NCI-H526 treated with DMSO at 0.1 percent for 48 hours (cell line): Measurements from ENCODE around the gene TP63.

Experiments
- DNase-seq: peaks from one replicate; lab custom pipeline; 2025; lab: John Stamatoyannopoulos, UW

The TP63 gene

GRCh38 chr3:189683546-189684255 is 52.5 kb downstream of the TP63 start:
- DNase-seq = no peak

DNA sequence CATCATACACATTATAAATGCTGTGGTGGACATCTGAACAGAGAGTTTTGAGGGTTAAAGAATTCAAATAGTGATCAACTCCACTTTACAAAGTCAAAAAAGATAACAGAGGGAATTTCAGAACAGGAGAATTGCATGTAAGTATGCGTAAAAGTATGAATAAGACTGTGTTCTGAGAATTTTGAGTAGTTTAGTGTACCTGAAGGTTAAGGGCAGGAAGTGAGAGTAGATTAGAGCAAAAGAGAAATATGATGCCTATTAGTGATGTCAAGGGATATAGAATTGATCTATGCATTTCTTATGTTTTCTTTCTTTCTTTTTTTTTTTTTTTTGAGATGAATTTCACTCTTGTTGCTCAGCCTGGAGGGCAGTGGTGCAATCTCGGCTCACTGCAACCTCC is 53.1 kb downstream of the TP63 start:
- DNase-seq = no peak

DNA sequence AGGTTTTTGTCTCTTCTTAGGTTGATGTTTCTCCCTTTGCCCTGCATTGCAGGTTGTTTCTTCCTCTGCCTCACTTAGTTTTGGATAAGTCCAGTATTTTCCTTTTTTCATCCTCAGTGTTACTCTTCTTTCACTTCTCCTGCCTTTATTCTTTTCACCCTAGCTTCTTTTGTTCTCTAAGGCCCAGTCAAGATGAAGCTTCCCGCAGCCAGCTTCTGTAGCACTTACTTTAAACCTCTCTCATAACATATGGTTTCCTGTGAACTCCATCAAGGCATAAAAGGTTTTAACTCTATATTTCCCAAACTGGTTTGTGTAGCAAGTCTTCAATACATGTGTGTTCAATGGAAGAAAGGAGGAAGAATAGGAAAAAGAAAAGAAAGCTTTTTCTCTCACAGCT is 54.1 kb downstream of the TP63 start:
- no peak for DNase-seq

DNA sequence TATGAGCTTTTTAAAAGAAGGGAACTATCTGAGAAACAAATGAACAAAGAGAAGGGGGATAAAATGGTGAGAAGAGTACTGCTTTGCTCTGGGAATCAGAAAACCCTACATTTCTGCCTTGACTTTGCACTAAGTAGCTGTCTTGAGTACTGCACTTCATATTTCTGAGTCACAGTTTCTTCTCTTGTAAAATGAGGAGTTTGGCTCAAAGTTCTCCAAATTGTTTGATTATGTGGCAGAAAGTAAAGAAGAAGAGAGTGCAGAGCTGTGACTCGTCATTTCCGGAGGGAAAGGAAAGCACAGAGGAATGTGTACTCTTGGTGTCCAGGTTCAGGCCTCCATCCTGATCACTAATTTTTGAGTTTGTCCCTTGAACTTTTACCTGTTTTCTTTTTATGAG is 54.7 kb downstream of the TP63 start:
- DNase-seq = no peak

GRCh38 chr3:189687475-189687874 is 56.3 kb downstream of the TP63 start:
- no peak for DNase-seq

- no peak for DNase-seq
Measured at GRCh38 chr3:189688262-189688661, 57.1 kb downstream of the TP63 start.

- no peak for DNase-seq
Measured at GRCh38 chr3:189689625-189690024, 58.4 kb downstream of the TP63 start.

DNA sequence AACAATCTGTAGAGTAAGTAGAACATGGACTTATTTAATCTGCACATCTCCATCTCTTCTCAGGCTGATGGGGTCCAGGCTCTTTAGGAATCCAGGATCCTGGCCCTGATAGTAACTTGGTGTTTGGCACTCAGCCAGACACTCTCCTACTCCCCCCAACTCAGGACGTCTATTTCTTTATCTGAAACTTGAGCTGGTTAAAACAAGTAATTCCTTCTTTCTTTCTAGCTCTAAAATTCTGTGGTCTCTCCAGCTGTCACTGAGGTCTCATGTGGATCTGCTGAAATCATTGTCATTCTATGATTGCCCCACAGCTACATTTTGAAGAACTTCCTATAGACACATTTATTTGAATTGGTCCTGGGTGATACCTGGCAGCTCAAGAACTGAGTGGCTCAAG is 59.0 kb downstream of the TP63 start:
- DNase-seq = no peak

DNA sequence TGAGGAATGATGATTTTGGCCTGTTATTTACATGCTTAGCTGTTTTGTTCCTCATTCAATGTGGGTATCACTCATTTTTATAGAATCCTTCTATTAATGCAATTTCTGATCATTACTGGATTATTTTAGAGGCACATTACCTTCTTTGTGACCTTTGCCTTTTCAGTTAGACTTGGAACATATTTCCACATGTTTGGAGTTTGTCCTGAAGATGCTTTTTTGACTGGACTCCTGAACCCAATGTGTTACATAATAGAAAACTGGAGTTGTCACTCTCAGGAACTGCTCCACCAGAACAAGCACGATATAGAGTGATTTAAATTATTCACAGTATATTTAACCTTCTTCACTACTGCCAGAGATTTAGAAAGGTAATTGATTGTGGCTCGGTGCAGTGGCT is 59.5 kb downstream of the TP63 start:
- DNase-seq = no peak

DNA sequence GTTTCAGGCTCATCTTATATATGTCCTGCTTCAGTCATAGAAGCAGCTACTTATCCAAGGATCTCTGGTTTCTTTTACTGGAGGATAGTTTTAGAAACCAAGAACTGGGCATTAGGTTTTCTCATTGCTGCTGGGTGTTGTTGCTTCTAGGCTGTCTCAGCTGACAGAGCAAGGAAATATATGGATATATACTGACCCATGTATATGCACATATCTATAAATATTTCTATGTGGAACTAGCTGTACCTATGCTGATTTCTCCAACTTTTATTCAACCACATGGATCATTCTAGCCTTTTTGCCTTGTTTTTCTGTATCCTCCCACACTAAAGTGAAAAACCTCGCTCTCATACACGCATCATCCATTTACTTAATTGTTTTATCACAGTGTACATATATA is 64.2 kb downstream of the TP63 start:
- no peak for DNase-seq

DNA sequence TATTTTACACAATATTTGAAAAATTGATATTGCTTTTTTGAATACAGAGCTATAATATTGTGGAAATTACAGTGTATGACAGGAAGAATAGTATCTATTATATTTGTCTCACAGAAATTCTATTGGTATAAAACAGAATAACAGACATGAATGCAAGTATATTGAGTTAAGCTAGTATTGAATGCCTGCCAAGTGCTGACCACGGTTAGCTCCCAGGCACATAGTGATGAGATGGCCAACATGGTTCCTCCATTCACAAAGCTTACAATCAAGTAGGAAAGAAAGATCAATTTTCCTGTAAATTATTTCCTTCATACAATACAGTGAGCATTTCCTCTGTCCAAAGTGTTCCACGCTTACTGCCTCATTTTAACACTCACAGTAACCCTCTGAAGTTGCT is 67.6 kb downstream of the TP63 start:
- no peak for DNase-seq

GRCh38 chr3:189699885-189700284 is 68.7 kb downstream of the TP63 start:
- DNase-seq = no peak

GRCh38 chr3:189702066-189702646 is 71.0 kb downstream of the TP63 start:
- DNase-seq = no peak

- no peak for DNase-seq
Measured at GRCh38 chr3:189703865-189704264, 72.7 kb downstream of the TP63 start.

GRCh38 chr3:189708375-189708774 is 77.2 kb downstream of the TP63 start:
- no peak for DNase-seq

DNA sequence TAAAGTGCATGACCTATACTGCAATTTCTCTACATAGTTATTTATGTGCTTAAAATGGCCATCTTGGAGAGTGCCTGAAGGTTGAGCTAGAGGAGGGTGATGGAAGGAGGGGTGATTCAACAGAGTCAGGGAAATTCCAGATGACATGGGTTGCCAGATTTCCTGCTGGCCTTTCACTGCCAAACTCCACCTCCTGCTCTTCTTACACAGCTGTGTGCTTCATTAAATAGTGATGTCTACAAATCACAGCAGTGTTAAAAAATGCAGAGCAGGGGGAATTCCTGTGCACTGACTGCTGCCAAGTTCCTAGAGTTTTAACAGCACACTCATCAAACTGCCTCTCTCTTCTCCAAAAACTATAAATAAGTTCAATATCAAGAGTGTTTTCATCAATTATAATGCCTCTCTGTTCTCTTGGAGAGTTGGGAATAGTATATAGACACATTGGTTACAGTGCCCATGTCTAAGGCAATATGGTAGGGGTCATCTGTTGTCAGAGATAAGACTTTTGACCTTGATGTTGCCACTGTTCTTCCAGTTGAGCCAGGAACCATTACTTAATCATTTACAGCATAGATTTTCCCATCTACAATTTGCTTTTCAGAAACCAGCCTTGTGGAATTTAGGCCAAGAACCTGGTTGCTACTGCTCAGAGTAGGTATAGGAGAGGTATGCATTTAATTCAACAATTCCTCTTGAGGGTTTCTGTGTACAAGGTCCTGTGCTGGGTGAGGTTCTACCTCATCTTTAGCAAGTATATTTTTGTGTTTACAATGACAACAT is 79.6 kb downstream of the TP63 start:
- no peak for DNase-seq

- DNase-seq = no peak
Measured at GRCh38 chr3:189712906-189713483, 81.8 kb downstream of the TP63 start.

DNA sequence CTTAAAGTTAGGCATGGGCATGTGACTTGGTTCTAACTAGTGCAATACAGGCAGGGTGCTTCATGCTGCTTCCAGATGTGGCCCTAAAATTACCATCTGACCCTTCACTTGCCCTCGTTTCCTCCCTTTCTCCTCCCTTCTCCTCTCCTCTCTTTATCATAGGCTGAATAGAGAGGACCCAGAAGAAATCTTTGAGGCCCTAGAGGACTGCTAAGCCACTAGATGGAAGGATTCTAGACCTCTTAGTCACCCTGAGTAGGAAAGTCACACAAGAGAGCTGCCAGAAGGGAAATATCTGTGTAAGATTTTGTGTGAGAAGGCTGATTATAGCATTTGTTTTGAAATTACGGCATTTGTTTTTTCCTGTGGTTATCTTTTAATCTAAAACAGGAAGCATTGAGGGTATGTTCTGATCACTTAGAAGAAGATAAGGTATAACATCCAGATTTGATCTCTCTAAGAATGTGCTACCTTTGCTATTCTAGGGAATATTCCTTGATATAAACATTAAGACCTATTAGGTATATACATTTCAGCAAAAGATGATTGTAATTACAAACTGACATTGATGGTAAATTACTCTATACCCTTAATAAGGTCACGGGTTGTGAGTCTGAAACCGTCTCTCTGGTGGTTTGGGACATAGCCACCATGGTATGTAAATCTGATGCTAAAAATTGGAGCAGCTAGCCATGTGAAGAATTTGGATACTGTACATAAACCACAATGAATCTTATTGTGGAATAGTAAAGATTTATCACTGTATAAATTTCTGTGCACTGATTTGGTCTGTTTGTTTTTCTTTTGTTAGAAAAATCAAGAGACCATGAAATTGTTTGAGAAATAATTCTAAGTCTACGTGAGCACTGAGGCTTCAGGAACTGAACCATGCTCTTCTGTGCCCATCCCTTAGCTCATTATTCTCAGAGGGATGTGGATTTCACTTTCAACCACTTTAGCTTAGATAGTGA is 84.1 kb downstream of the TP63 start:
- DNase-seq = no peak

- no peak for DNase-seq
Measured at GRCh38 chr3:189718215-189718614, 87.0 kb downstream of the TP63 start.

GRCh38 chr3:189720736-189721417 is 89.7 kb downstream of the TP63 start:
- DNase-seq = no peak
